Loucy (cell line): ENCODE results near the gene SLITRK5.

ENCODE experiments used
- H2AFZ ChIP-seq: fragments of 200-600 bp; sonication (generic); 2 replicates; pipeline ENCODE4 v1.6.0; 2016; ENCODE audit warnings: antibody characterized with exemption, mild to moderate bottlenecking, low read length, moderate library complexity
- H3F3A ChIP-seq: fragments of 200-600 bp; 2 replicates; pipeline ENCODE4 v1.6.0; 2016; ENCODE audit warnings: antibody characterized with exemption, low read depth, mild to moderate bottlenecking
- H3K27me3 ChIP-seq: fragments of 200-600 bp; sonication (generic); 2 replicates; pipeline ENCODE4 v1.6.1; 2014; ENCODE audit warnings: low read length, mild to moderate bottlenecking; ENCODE audit not compliant: insufficient read depth, poor library complexity, severe bottlenecking
- H3K36me3 ChIP-seq: fragments of 200-600 bp; sonication (generic); 2 replicates; pipeline ENCODE4 v1.6.1; 2016; ENCODE audit warnings: low read length; ENCODE audit not compliant: insufficient read depth
- H3K4me1 ChIP-seq: fragments of 200-600 bp; sonication (generic); 2 replicates; pipeline ENCODE4 v1.5.1; 2014; ENCODE audit warnings: low read length, mild to moderate bottlenecking; ENCODE audit not compliant: insufficient read depth, poor library complexity, severe bottlenecking
- H3K4me2 ChIP-seq: fragments of 200-600 bp; sonication (generic); 2 replicates; pipeline ENCODE4 v1.6.0; 2014; ENCODE audit warnings: antibody characterized with exemption, low read length, low read depth, mild to moderate bottlenecking; ENCODE audit not compliant: poor library complexity, severe bottlenecking
- H3K4me3 ChIP-seq: fragments of 200-600 bp; sonication (generic); 2 replicates; pipeline ENCODE4 v1.5.1; 2014; ENCODE audit warnings: low read length, mild to moderate bottlenecking, mixed read lengths; ENCODE audit not compliant: poor library complexity, severe bottlenecking
- H3K79me2 ChIP-seq: fragments of 200-600 bp; sonication (generic); 2 replicates; pipeline ENCODE4 v1.6.1; 2014; ENCODE audit warnings: low read length; ENCODE audit not compliant: insufficient read depth
- H3K9ac ChIP-seq: fragments of 200-600 bp; sonication (generic); 2 replicates; pipeline ENCODE4 v1.6.0; 2014; ENCODE audit warnings: mild to moderate bottlenecking, low read depth, low read length, moderate library complexity; ENCODE audit not compliant: poor library complexity, severe bottlenecking
- H3K9me2 ChIP-seq: fragments of 200-600 bp; sonication (generic); replicated peaks from 2 replicates; pipeline ENCODE4 v1.6.1; 2016; ENCODE audit warnings: low read depth, low read length, mixed read lengths
- H3K9me3 ChIP-seq: fragments of 200-600 bp; sonication (generic); 2 replicates; pipeline ENCODE4 v1.6.1; 2014; ENCODE audit warnings: mild to moderate bottlenecking, antibody characterized with exemption, low read length, low read depth; ENCODE audit not compliant: insufficient read depth
- H4K20me1 ChIP-seq: fragments of 200-600 bp; sonication (generic); 2 replicates; pipeline ENCODE4 v1.6.0; 2014; ENCODE audit warnings: antibody characterized with exemption, low read length, mild to moderate bottlenecking; ENCODE audit not compliant: insufficient read depth, poor library complexity, severe bottlenecking
- CTCF ChIP-seq: fragments of 200-600 bp; sonication (generic); conservative IDR thresholded peaks from 2 replicates; pipeline ENCODE4 v1.5.1; 2014; ENCODE audit warnings: mild to moderate bottlenecking, antibody characterized with exemption, low read length
- EZH2phosphoT487 ChIP-seq: fragments of 200-600 bp; IDR thresholded peaks from 2 replicates; pipeline ENCODE4 v1.6.1; 2018; ENCODE audit warnings: antibody characterized with exemption, mild to moderate bottlenecking, moderate library complexity, borderline replicate concordance

SLITRK5 gene

GRCh38 chr13:87712012-87712411 is 40.8 kb downstream of the SLITRK5 start:
- TF ChIP-seq EZH2phosphoT487 (no peak), CTCF (no peak)
- Histone ChIP-seq H3K9me3 (no peaks in the 10 kb centered on the region), H3K79me2 (no peaks in the 10 kb centered on the region)

More at GRCh38 chr13:87712012-87712411, 40.8 kb downstream of the SLITRK5 start:
- H2AFZ ChIP-seq: no peak overlapping the region
- no peaks in the 10 kb centered on the region for H3K36me3 ChIP-seq
- no peaks in the 10 kb centered on the region for H3K4me1 ChIP-seq
- H4K20me1 ChIP-seq: no peaks in the 10 kb centered on the region
- no peak overlapping the region for H3K4me3 ChIP-seq
- H3K9me2 ChIP-seq: no peaks in the 10 kb centered on the region
- H3K27me3 ChIP-seq: no peaks in the 10 kb centered on the region
- no peak overlapping the region for H3K4me2 ChIP-seq
- H3F3A ChIP-seq: no peaks in the 10 kb centered on the region
- no peak overlapping the region for H3K9ac ChIP-seq
